H1 (cell line): ENCODE measurements around the gene ARID4B. TPM values are rescaled to one million over a fixed set of nuclear protein-coding genes. Genes with fewer than 3 reads are reported as not detected.

Experiments used
- GABPA ChIP-seq: IDR thresholded peaks from 2 replicates; pipeline ENCODE4 v1.6.1; 2011; ENCODE audit warnings: mild to moderate bottlenecking, low read length, moderate library complexity, borderline replicate concordance; ENCODE audit not compliant: insufficient read depth
- KDM5A ChIP-seq: fragments of 200-600 bp; IDR thresholded peaks from 2 replicates; pipeline ENCODE4 v1.7.1; 2012; ENCODE audit warnings: mild to moderate bottlenecking, low read length, inconsistent platforms, mixed read lengths
- polyA plus RNA-seq, 7 experiments: library from polyadenylated mRNA; depleted of rRNA in 3 of 7; stranded (reverse) in 5 of 7; unstranded in 2 of 7; fragments of >200 nt in 5 of 7; fragments of 200-250 nt in 2 of 7; gene quantifications; 1 replicate in 5 of 7; 2 replicates in 1 of 7; 4 replicates in 1 of 7; pipeline versions ENCODE4 v1.2.1 to v1.2.3, GENCODE V29; 2011 to 2013; ENCODE audit warnings: missing spikeins in 2 of 7, mixed read lengths in 2 of 7
- total RNA-seq: library from RNA; stranded (reverse); fragmentation: NEBNext Ultra II Directional; extraction: Animal tissue kit (Norgen Biotek cat#: 25700); gene quantifications from 2 replicates; pipeline ENCODE4 v1.2.1, GENCODE V29; 2021

Gene ARID4B
- total and polyA plus RNA-seq, 2 of the 8 experiments (the other 6 are each of a cell fraction or from before 2014, with no cell fraction given) = 5.1 to 28.8 TPM

- no peak for TF ChIP-seq GABPA
- TF ChIP-seq KDM5A = no peak
Measured at GRCh38 chr1:235152235-235152634, 175.7 kb downstream of the ARID4B start (continued).
